Activated CD4-positive, alpha-beta T cell treated with anti-CD3 and anti-CD28 coated beads, Interleukin-2, Interleukin-4, amounts not matched to agents 100 ng/mL and 50 ng/mL, durations not matched to agents 16 hours and 8 hours (primary cell): ENCODE data around the gene FOXRED1.
"Not testable (repeated sequence)": the region's sequence is repeated elsewhere in the genome, so short reads cannot be mapped to it uniquely, and the experiment has no call there.

Experiments
- DNase-seq: peaks from one replicate; pipeline ENCODE4 v3.0.0-alpha.2; 2020; ENCODE audit warnings: low spot score

The FOXRED1 gene

GRCh38 chr11:126277780-126278179 is 8.8 kb downstream of the FOXRED1 start:
- no peak for DNase-seq

- no peak for DNase-seq
Observed at GRCh38 chr11:126279191-126279590, 10.2 kb downstream of the FOXRED1 start.

GRCh38 chr11:126280595-126280994 is 11.6 kb downstream of the FOXRED1 start:
- DNase-seq, result no peak

- no peak for DNase-seq
Observed at GRCh38 chr11:126281245-126281644, 12.3 kb downstream of the FOXRED1 start.

- no peak for DNase-seq
Observed at GRCh38 chr11:126281666-126282175, 12.8 kb downstream of the FOXRED1 start.

- DNase-seq, result no peak
Observed at GRCh38 chr11:126282361-126282735, 13.4 kb downstream of the FOXRED1 start.

GRCh38 chr11:126282736-126283591 is 14.0 kb downstream of the FOXRED1 start, which contains the start of gene TIRAP:
TSS of gene TIRAP (plus strand) at chr11:126283093. CDS start at chr11:126290895, 7,802 bp downstream.
- peak; percentile 43 for DNase-seq

- peak; percentile 68 for DNase-seq
Observed at GRCh38 chr11:126284829-126285228, 15.9 kb downstream of the FOXRED1 start.

- no peak for DNase-seq
Observed at GRCh38 chr11:126288237-126288636, 19.3 kb downstream of the FOXRED1 start.

GRCh38 chr11:126290887-126291286 is 21.9 kb downstream of the FOXRED1 start:
- no peak for DNase-seq

GRCh38 chr11:126293726-126294125 is 24.8 kb downstream of the FOXRED1 start:
- no peak for DNase-seq

GRCh38 chr11:126297004-126297403 is 28.1 kb downstream of the FOXRED1 start:
- DNase-seq, result no peak

GRCh38 chr11:126303623-126304456 is 34.9 kb downstream of the FOXRED1 start, which contains the start of gene DCPS:
TSS of gene DCPS (plus strand) at chr11:126304060. CDS start at chr11:126304081, 21 bp downstream.
- DNase-seq, result peak; percentile 89

- no peak for DNase-seq
Observed at GRCh38 chr11:126304457-126305075, 35.6 kb downstream of the FOXRED1 start.

GRCh38 chr11:126305699-126306098 is 36.7 kb downstream of the FOXRED1 start:
- peak; percentile 39 for DNase-seq

- peak; percentile 36 for DNase-seq
Observed at GRCh38 chr11:126307706-126308105, 38.8 kb downstream of the FOXRED1 start.

GRCh38 chr11:126308271-126308671 is 39.3 kb downstream of the FOXRED1 start:
- no peak for DNase-seq

GRCh38 chr11:126308771-126309170 is 39.8 kb downstream of the FOXRED1 start:
- not testable (repeated sequence) for DNase-seq

- DNase-seq, result peak; percentile 62
Observed at GRCh38 chr11:126310200-126310991, 41.4 kb downstream of the FOXRED1 start.

GRCh38 chr11:126310992-126311310 is 42.0 kb downstream of the FOXRED1 start:
- DNase-seq, result no peak
